Karpas-422 (cell line): ENCODE measurements around the gene SKP1. TPM values are rescaled to one million over a fixed set of nuclear protein-coding genes. Genes with fewer than 3 reads are reported as not detected.
"Not testable (repeated sequence)": the region's sequence is repeated elsewhere in the genome, so short reads cannot be mapped to it uniquely, and the experiment has no call there.

Experiments
- DNase-seq: peaks from one replicate; pipeline ENCODE4 v3.0.0-alpha.2; 2015
- H2AFZ ChIP-seq: fragments of 200-600 bp; sonication (generic); 2 replicates; pipeline ENCODE4 v1.6.1; 2014; ENCODE audit warnings: antibody characterized with exemption, low read length, mixed read lengths
- H3K27ac ChIP-seq: fragments of 200-600 bp; sonication (generic); 2 replicates; pipeline ENCODE4 v1.5.1; 2014; ENCODE audit warnings: mild to moderate bottlenecking, low read length, moderate library complexity
- H3K27me3 ChIP-seq: fragments of 200-600 bp; sonication (generic); 2 replicates; pipeline ENCODE4 v1.6.1; 2014; ENCODE audit warnings: low read length, mixed read lengths
- H3K36me3 ChIP-seq: fragments of 200-600 bp; sonication (generic); 2 replicates; pipeline ENCODE4 v1.6.1; 2014; ENCODE audit warnings: low read length, mixed read lengths; ENCODE audit not compliant: insufficient read depth
- H3K4me1 ChIP-seq: fragments of 200-600 bp; sonication (generic); 2 replicates; pipeline ENCODE4 v1.6.1; 2014; ENCODE audit warnings: mild to moderate bottlenecking, low read length, mixed read lengths
- H3K4me2 ChIP-seq: fragments of 200-600 bp; sonication (generic); 2 replicates; pipeline ENCODE4 v1.6.1; 2014; ENCODE audit warnings: low read length, low read depth, mild to moderate bottlenecking; ENCODE audit not compliant: poor library complexity, severe bottlenecking
- H3K4me3 ChIP-seq: fragments of 200-600 bp; sonication (generic); 2 replicates; pipeline ENCODE4 v1.5.1; 2014; ENCODE audit warnings: mild to moderate bottlenecking, antibody characterized with exemption, low read length, mixed read lengths
- H3K79me2 ChIP-seq: fragments of 200-600 bp; sonication (generic); 2 replicates; pipeline ENCODE4 v1.6.1; 2014; ENCODE audit warnings: mild to moderate bottlenecking, low read length, mixed read lengths
- H3K9ac ChIP-seq: fragments of 200-600 bp; sonication (generic); 2 replicates; pipeline ENCODE4 v1.6.0; 2014; ENCODE audit warnings: low read length
- H3K9me2 ChIP-seq: fragments of 200-600 bp; sonication (generic), shearing (Covaris generic); replicated peaks from 2 replicates; pipeline ENCODE4 v1.6.0; 2014; ENCODE audit warnings: mild to moderate bottlenecking, low read length, moderate library complexity; ENCODE audit not compliant: insufficient read depth
- H3K9me3 ChIP-seq: fragments of 300-700, 200-600 bp; sonication (generic); 2 replicates; pipeline ENCODE4 v1.6.1; 2014; ENCODE audit warnings: low read length, mixed read lengths
- H4K20me1 ChIP-seq: fragments of 200-600 bp; sonication (generic); 2 replicates; pipeline ENCODE4 v1.6.1; 2014; ENCODE audit warnings: mild to moderate bottlenecking, antibody characterized with exemption, low read length, low read depth; ENCODE audit not compliant: insufficient read depth
- total RNA-seq: library from RNA; depleted of rRNA; stranded (reverse); fragments of >200 nt; shearing (Covaris generic); gene quantifications from 2 replicates; pipeline ENCODE4 v1.2.3, GENCODE V29; 2014; ENCODE audit warnings: low replicate concordance

The SKP1 gene
- total RNA-seq, 1 experiment from 2014 or later, result 210 TPM

GRCh38 chr5:134171972-134172371, 4.8 kb downstream of the SKP1 start:
- no peak for DNase-seq
- Histone ChIP-seq H3K9me3 (no peaks in the 10 kb centered on the region), H3K27me3 (no peaks in the 10 kb centered on the region), H3K9ac (no peak overlapping the region), H3K79me2 (peaks cover 92% of the 10 kb centered on the region), H3K9me2 (no peaks in the 10 kb centered on the region), H3K4me1 (peaks cover 17% of the 10 kb centered on the region), H3K4me2 (no peak overlapping the region), H3K27ac (no peak overlapping the region), H4K20me1 (peaks cover 26% of the 10 kb centered on the region), H2AFZ (no peak overlapping the region), H3K36me3 (peaks cover 58% of the 10 kb centered on the region; the same call in 1 of the 2 replicates), H3K4me3 (no peak overlapping the region)

DNA sequence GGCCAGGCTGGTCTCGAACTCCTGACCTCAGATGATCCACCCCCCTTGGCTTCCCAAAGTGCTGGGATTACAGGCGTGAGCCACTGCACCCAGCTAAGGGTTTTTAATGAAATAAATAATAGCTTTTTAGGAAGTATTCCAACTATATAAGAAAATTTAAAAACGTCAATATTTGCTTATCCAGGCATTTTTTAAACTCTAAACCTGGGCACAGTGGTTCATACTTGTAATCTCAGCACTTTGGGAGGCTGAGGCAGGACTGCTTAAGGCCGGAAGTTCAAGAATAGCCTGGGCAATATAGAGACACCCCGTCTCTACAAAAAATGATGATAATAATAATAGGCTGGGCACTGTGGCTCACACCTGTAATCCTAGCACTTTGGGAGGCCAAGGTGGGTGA, 14.2 kb downstream of the SKP1 start:
- no peak overlapping the region for H3K4me3 ChIP-seq
- H3K27me3 ChIP-seq, result no peaks in the 10 kb centered on the region
- H3K4me1 ChIP-seq, result no peaks in the 10 kb centered on the region
- no peak overlapping the region for H3K27ac ChIP-seq
- no peak for DNase-seq
- no peaks in the 10 kb centered on the region for H3K9me2 ChIP-seq
- no peak overlapping the region for H3K4me2 ChIP-seq
- H4K20me1 ChIP-seq, result 0 out of 2 replicates have a peak, but pooled peaks cover 3% of the 10 kb centered on the region
- H2AFZ ChIP-seq, result no peak overlapping the region
- peaks cover 72% of the 10 kb centered on the region for H3K36me3 ChIP-seq
- H3K9ac ChIP-seq, result no peak overlapping the region
- no peaks in the 10 kb centered on the region for H3K9me3 ChIP-seq
- H3K79me2 ChIP-seq, result peaks cover 67% of the 10 kb centered on the region

- Histone ChIP-seq H4K20me1 (0 out of 2 replicates have a peak, but pooled peaks cover 3% of the 10 kb centered on the region), H2AFZ (no peak overlapping the region), H3K9me3 (no peaks in the 10 kb centered on the region), H3K9ac (no peak overlapping the region), H3K9me2 (no peaks in the 10 kb centered on the region), H3K4me3 (no peak overlapping the region), H3K4me1 (no peaks in the 10 kb centered on the region), H3K4me2 (no peak overlapping the region), H3K27ac (no peak overlapping the region), H3K79me2 (peaks cover 60% of the 10 kb centered on the region), H3K27me3 (no peaks in the 10 kb centered on the region), H3K36me3 (peaks cover 71% of the 10 kb centered on the region)
- DNase-seq, result no peak
Observed at GRCh38 chr5:134161513-134162395, 15.0 kb downstream of the SKP1 start.

DNA sequence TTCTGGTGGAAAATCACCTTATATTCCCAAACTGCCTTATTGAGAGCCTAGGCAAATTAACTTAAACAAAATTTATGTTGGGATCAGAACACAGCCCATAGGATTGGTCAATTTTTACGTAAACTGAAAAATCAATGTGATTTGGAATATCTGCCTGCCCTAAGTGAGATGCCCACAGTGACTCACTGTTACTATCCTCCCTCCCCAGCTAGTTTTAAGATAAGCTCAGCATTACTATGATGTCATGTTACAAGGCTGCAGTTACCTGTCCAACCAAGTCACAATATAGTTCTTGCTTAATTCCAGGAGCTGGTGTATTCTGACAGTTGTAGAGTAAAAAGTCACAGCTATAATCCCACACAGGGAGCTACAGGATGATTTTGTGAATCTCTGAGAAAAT, 23.1 kb downstream of the SKP1 start:
- DNase-seq, result no peak
- peaks cover 60% of the 10 kb centered on the region for H3K79me2 ChIP-seq
- H3K9me2 ChIP-seq, result no peaks in the 10 kb centered on the region
- H3K9ac ChIP-seq, result no peak overlapping the region
- no peak overlapping the region for H3K27ac ChIP-seq
- H3K9me3 ChIP-seq, result no peaks in the 10 kb centered on the region
- no peaks in the 10 kb centered on the region for H3K4me1 ChIP-seq
- no peaks in the 10 kb centered on the region for H3K27me3 ChIP-seq
- H3K4me3 ChIP-seq, result no peak overlapping the region
- peaks cover 6% of the 10 kb centered on the region for H4K20me1 ChIP-seq
- H3K36me3 ChIP-seq, result peaks cover 62% of the 10 kb centered on the region; the same call in 1 of the 2 replicates
- no peak overlapping the region for H3K4me2 ChIP-seq
- H2AFZ ChIP-seq, result no peak overlapping the region

GRCh38 chr5:134153241-134153640, 23.5 kb downstream of the SKP1 start:
- Histone ChIP-seq H3K9me2 (no peaks in the 10 kb centered on the region), H3K4me1 (no peaks in the 10 kb centered on the region), H3K9ac (no peak overlapping the region), H2AFZ (no peak overlapping the region), H3K4me3 (no peak overlapping the region), H3K36me3 (peaks cover 58% of the 10 kb centered on the region; the same call in 1 of the 2 replicates), H3K4me2 (no peak overlapping the region), H3K9me3 (no peaks in the 10 kb centered on the region), H3K27me3 (no peaks in the 10 kb centered on the region), H3K27ac (no peak overlapping the region), H3K79me2 (peaks cover 60% of the 10 kb centered on the region), H4K20me1 (peaks cover 7% of the 10 kb centered on the region)
- no peak for DNase-seq

DNA sequence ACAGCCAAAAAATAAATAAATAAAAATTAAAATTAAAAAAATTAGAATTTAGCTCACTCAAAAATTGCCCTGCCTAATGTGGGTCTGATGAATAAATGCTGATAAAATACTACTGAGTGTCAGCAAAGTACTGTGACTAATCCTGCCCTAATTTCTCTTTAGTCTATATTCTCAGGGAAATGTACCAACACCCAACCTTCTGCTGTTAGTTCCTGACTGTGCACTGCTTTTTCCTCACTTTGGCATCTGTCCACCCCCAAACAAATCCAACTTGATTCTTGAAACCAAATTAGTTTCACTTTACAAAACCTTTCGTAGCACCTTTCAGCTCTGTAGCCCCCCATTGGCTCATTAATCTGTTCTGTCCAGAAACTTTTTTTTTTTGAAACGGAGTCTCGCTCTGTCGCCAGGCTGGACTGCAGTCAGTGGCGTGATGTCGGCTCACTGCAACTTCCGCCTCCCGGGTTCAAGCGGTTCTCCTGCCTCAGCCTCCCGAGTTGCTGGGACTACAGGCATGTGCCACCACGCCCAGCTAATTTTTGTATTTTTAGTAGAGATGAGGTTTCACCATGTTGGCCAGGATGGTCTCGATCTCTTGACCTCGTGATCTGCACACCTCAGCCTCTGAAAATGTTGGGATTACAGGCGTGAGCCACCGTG, 24.4 kb downstream of the SKP1 start:
- not testable (repeated sequence) for H3K27ac ChIP-seq, H3K4me3 ChIP-seq, H3K4me2 ChIP-seq, H3K27me3 ChIP-seq, H3K4me1 ChIP-seq, DNase-seq, H3K9ac ChIP-seq, H3K9me3 ChIP-seq, H3K9me2 ChIP-seq, H2AFZ ChIP-seq
- H3K79me2 ChIP-seq, result peaks cover 56% of the 10 kb centered on the region
- H3K36me3 ChIP-seq, result peaks cover 49% of the 10 kb centered on the region; the same call in 1 of the 2 replicates
- peaks cover 11% of the 10 kb centered on the region for H4K20me1 ChIP-seq

DNA sequence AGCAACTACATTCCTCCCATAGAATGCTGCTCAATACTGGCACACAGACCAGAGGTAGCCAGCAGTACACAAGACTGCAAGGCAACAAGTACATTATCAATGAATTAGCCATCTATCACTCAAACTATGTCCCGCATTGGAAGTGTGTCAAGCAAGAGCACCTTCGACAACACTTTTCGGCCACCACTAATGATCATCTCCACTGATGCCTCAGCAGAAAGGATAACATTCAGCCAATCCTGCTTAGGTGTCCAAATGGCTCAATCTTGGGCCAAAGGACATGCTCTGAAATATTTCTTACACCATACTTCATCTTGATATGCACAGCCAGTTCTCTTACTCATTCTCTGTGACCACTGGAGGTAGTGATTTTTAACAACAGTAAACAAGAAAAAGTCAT, 25.0 kb downstream of the SKP1 start:
- H3K9ac ChIP-seq, result no peak overlapping the region
- peaks cover 15% of the 10 kb centered on the region for H4K20me1 ChIP-seq
- no peaks in the 10 kb centered on the region for H3K27me3 ChIP-seq
- no peaks in the 10 kb centered on the region for H3K9me2 ChIP-seq
- DNase-seq, result no peak
- no peak overlapping the region for H3K4me2 ChIP-seq
- H3K27ac ChIP-seq, result no peak overlapping the region
- peaks cover 56% of the 10 kb centered on the region for H3K79me2 ChIP-seq
- peaks cover 45% of the 10 kb centered on the region; the same call in 1 of the 2 replicates for H3K36me3 ChIP-seq
- no peak overlapping the region for H3K4me3 ChIP-seq
- H3K9me3 ChIP-seq, result no peaks in the 10 kb centered on the region
- H3K4me1 ChIP-seq, result no peaks in the 10 kb centered on the region
- no peak overlapping the region for H2AFZ ChIP-seq

- H3K27me3 ChIP-seq, result no peaks in the 10 kb centered on the region
- H4K20me1 ChIP-seq, result peaks cover 30% of the 10 kb centered on the region
- no peaks in the 10 kb centered on the region for H3K4me1 ChIP-seq
- no peak overlapping the region for H3K27ac ChIP-seq
- no peak overlapping the region for H2AFZ ChIP-seq
- H3K36me3 ChIP-seq, result peaks cover 36% of the 10 kb centered on the region; the same call in 1 of the 2 replicates
- no peak overlapping the region for H3K4me3 ChIP-seq
- H3K9ac ChIP-seq, result no peak overlapping the region
- H3K4me2 ChIP-seq, result no peak overlapping the region
- H3K9me2 ChIP-seq, result no peaks in the 10 kb centered on the region
- peaks cover 56% of the 10 kb centered on the region for H3K79me2 ChIP-seq
- no peaks in the 10 kb centered on the region for H3K9me3 ChIP-seq
- DNase-seq, result no peak
Observed at GRCh38 chr5:134149571-134150303, 27.0 kb downstream of the SKP1 start.
